Adipose tissue (tissue), 3 donors: Measurements from ENCODE around the gene NKAIN4. TPM values are rescaled to one million over a fixed set of nuclear protein-coding genes. Genes with fewer than 3 reads are reported as not detected.

Source experiments
- H3K27ac ChIP-seq: one replicate; pipeline ENCODE4 v1.5.1; 2013; ENCODE audit warnings: low read depth, low read length
- WGBS, 3 donors: extraction: QIAGEN DNeasy Blood & Tissue Kit; methylation state at CpG; one replicate each; pipeline ENCODE4 v1.1.7; 2013; 5-methylcytosine and 5-hydroxymethylcytosine counted together
- polyA plus RNA-seq, 3 donors: library from polyadenylated mRNA; stranded (reverse); fragments of 200-250 nt; gene quantifications; one replicate each; pipeline ENCODE4 v1.2.3, GENCODE V29; 2013
- donor health status: healthy with polysubstance abuse.
- donor health status: Bipolar disorder and iron deficiency.
- donor health status: healthy.

NKAIN4 gene
- under 1 TPM in 1 of 3 donors, not detected in 2; 0.12 TPM for polyA plus RNA-seq

- WGBS, 3 donors: 1 to 2% (median 1%) methylated on average over 23 to 43 of the region's 46 CpGs
These were observed at the start of gene NKAIN4 for GRCh38 chr20:63254232-63254605. Gene NKAIN4, minus strand, starts transcription at chr20:63254463. Its CDS starts 13 bp downstream, at chr20:63254450.

GRCh38 chr20:63303095-63303666 lies 48.9 kb upstream of the NKAIN4 start:
- 50 to 70% (median 66%) methylated on average over 5 of the region's 5 CpGs for WGBS, 3 donors
- no peak overlapping the region for H3K27ac ChIP-seq

More at GRCh38 chr20:63254232-63254605, at the start of gene NKAIN4:
- no peak within 1 kb of the TSS for H3K27ac ChIP-seq

- H3K27ac ChIP-seq: no peak overlapping the region
- 95 to 100% (median 96%) methylated on average over 1 of the region's 1 CpG for WGBS, 3 donors
These were observed 47.4 kb upstream of the NKAIN4 start for GRCh38 chr20:63301671-63302070.

- H3K27ac ChIP-seq: no peak overlapping the region
- 76 to 91% (median 89%) methylated on average over 17 of the region's 17 CpGs for WGBS, 3 donors
These were observed 44.6 kb upstream of the NKAIN4 start for GRCh38 chr20:63298731-63299312.

- H3K27ac ChIP-seq: no peak overlapping the region
- WGBS, 3 donors: 75 to 82% (median 76%) methylated on average over 15 to 16 of the region's 16 CpGs
These were observed 43.7 kb upstream of the NKAIN4 start for GRCh38 chr20:63297796-63298572.

- WGBS, 3 donors: 55 to 69% (median 61%) methylated on average over 10 to 11 of the region's 11 CpGs
- no peak overlapping the region for H3K27ac ChIP-seq
These were observed 43.1 kb upstream of the NKAIN4 start for GRCh38 chr20:63297371-63297781.

GRCh38 chr20:63296531-63297299 lies 42.5 kb upstream of the NKAIN4 start:
- H3K27ac ChIP-seq: no peak overlapping the region

GRCh38 chr20:63295846-63296245 lies 41.6 kb upstream of the NKAIN4 start:
- H3K27ac ChIP-seq: no peak overlapping the region
- 8 to 17% (median 10%) methylated on average over 18 to 20 of the region's 20 CpGs for WGBS, 3 donors

More at GRCh38 chr20:63296531-63297299, 42.5 kb upstream of the NKAIN4 start:
- 27 to 39% (median 39%) methylated on average over 18 of the region's 18 CpGs for WGBS, 3 donors

- no peak overlapping the region for H3K27ac ChIP-seq
- WGBS, 3 donors: 12 to 23% (median 20%) methylated on average over 16 to 17 of the region's 17 CpGs
These were observed 41.2 kb upstream of the NKAIN4 start for GRCh38 chr20:63295422-63295821.

- WGBS, 3 donors: 28 to 35% (median 33%) methylated on average over 19 of the region's 19 CpGs
- H3K27ac ChIP-seq: no peak overlapping the region
These were observed 40.8 kb upstream of the NKAIN4 start for GRCh38 chr20:63295018-63295417.

GRCh38 chr20:63294536-63294900 lies 40.3 kb upstream of the NKAIN4 start:
- no peak overlapping the region for H3K27ac ChIP-seq
- WGBS, 3 donors: 79 to 86% (median 81%) methylated on average over 12 of the region's 12 CpGs

GRCh38 chr20:63293871-63294535 lies 39.7 kb upstream of the NKAIN4 start:
- H3K27ac ChIP-seq: no peak overlapping the region
- WGBS, 3 donors: 51 to 61% (median 57%) methylated on average over 15 to 20 of the region's 22 CpGs

GRCh38 chr20:63293456-63293855 lies 39.2 kb upstream of the NKAIN4 start:
- WGBS, 3 donors: 43 to 66% (median 62%) methylated on average over 11 of the region's 11 CpGs
- H3K27ac ChIP-seq: no peak overlapping the region

- no peak within 1 kb of the TSS for H3K27ac ChIP-seq
- 19 to 29% (median 24%) methylated on average over 5 to 7 of the region's 7 CpGs for WGBS, 3 donors
These were observed 38.6 kb upstream of the NKAIN4 start, which contains the start of gene COL20A1 for GRCh38 chr20:63292904-63293303. Gene COL20A1, plus strand, starts transcription at chr20:63293186. Its CDS starts 1,922 bp downstream, at chr20:63295108.

GRCh38 chr20:63292292-63292701 lies 38.0 kb upstream of the NKAIN4 start:
- H3K27ac ChIP-seq: no peak overlapping the region
- WGBS, 3 donors: 74 to 84% (median 84%) methylated on average over 14 to 16 of the region's 16 CpGs

GRCh38 chr20:63291811-63292210 lies 37.5 kb upstream of the NKAIN4 start:
- no peak overlapping the region for H3K27ac ChIP-seq
- 72 to 78% (median 76%) methylated on average over 10 of the region's 10 CpGs for WGBS, 3 donors

GRCh38 chr20:63290677-63291472 lies 36.6 kb upstream of the NKAIN4 start:
- H3K27ac ChIP-seq: no peak overlapping the region
- WGBS, 3 donors: 22 to 40% (median 30%) methylated on average over 25 to 26 of the region's 26 CpGs
